Body of pancreas (tissue), 4 donors: ENCODE measurements around the gene ITGB6.

Source experiments
- POLR2A ChIP-seq, 3 donors: fragments of 450-650 bp; IDR thresholded peaks; one replicate each; pipeline ENCODE4 v1.6.1; 2016; ENCODE audit warnings: antibody characterized with exemption in 3 of 3, mild to moderate bottlenecking in 2 of 3
- TF ChIP-seq, protein P1 (sequence below), 7 experiments: fragments of 450-650 bp in 4 of 7; fragments of 200-600 bp in 3 of 7; sonication (generic) in 3 of 7; IDR thresholded peaks; one replicate each; pipeline ENCODE4 v1.5.1; 2016 to 2019; ENCODE audit warnings: antibody characterized with exemption in 7 of 7

DNA sequence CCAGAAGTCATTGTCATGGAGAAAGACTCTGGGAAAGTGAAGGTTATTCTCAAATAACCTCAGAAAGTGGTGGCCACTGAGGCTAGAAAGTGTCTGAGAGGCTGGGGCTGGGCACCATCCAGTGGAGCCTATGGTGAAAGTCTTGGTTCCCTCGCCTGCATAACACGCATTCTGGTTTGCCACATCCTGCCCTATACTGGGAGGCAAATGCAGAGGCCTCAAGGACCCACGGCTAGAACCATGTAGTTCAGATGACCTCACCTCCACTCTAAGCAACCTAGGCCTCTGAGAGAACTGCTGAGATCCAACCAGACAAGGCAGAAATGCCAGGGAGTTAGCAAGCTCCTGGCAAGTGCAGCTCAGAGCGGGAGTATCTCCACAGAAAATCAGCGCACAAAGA, 5.1 kb downstream of the ITGB6 start:
- TF ChIP-seq, protein P1, sequence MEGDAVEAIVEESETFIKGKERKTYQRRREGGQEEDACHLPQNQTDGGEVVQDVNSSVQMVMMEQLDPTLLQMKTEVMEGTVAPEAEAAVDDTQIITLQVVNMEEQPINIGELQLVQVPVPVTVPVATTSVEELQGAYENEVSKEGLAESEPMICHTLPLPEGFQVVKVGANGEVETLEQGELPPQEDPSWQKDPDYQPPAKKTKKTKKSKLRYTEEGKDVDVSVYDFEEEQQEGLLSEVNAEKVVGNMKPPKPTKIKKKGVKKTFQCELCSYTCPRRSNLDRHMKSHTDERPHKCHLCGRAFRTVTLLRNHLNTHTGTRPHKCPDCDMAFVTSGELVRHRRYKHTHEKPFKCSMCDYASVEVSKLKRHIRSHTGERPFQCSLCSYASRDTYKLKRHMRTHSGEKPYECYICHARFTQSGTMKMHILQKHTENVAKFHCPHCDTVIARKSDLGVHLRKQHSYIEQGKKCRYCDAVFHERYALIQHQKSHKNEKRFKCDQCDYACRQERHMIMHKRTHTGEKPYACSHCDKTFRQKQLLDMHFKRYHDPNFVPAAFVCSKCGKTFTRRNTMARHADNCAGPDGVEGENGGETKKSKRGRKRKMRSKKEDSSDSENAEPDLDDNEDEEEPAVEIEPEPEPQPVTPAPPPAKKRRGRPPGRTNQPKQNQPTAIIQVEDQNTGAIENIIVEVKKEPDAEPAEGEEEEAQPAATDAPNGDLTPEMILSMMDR (IDR thresholded peaks at IDR 0.05): no peak
- no peak for TF ChIP-seq POLR2A (IDR thresholded peaks at IDR 0.05)
